Stimulated activated naive CD8-positive, alpha-beta T cell treated with anti-CD3 and anti-CD28 coated beads, Interleukin-15, Interleukin-2, amounts not matched to agents 100 ng/mL and 50 ng/mL, for 24 hours (primary cell): ENCODE results near the gene SZRD1.
"Not testable (repeated sequence)": the region's sequence is repeated elsewhere in the genome, so short reads cannot be mapped to it uniquely, and the experiment has no call there.

Source experiments
- H3K27ac Mint-ChIP-seq: one replicate; pipeline ENCODE4 v1.8.0; 2021; ENCODE audit warnings: mild to moderate bottlenecking, mixed read lengths
- H3K27me3 Mint-ChIP-seq: one replicate; pipeline ENCODE4 v1.8.0; 2021; ENCODE audit warnings: mixed read lengths
- H3K36me3 Mint-ChIP-seq: one replicate; pipeline ENCODE4 v1.8.0; 2021; ENCODE audit warnings: low read depth, mixed read lengths
- H3K4me1 Mint-ChIP-seq: one replicate; pipeline ENCODE4 v1.8.0; 2021; ENCODE audit warnings: low read depth, mixed read lengths
- H3K4me3 Mint-ChIP-seq: one replicate; pipeline ENCODE4 v1.8.0; 2021; ENCODE audit warnings: mild to moderate bottlenecking, mixed read lengths
- H3K9me3 Mint-ChIP-seq: one replicate; pipeline ENCODE4 v1.8.0; 2021; ENCODE audit warnings: mixed read lengths

Gene SZRD1

GRCh38 chr1:16366722-16367257 is at the start of gene SZRD1:
Gene SZRD1 (plus strand): TSS chr1:16367242. CDS start chr1:16367258, 16 bp downstream.
- Mint-ChIP-seq H3K4me3 (peak within 1 kb of the TSS; percentile 95), H3K27me3 (no peaks in the 10 kb centered on the region), H3K27ac (peak within 1 kb of the TSS; percentile 97), H3K9me3 (no peaks in the 10 kb centered on the region), H3K4me1 (peaks cover 37% of the 10 kb centered on the region), H3K36me3 (peaks cover 23% of the 10 kb centered on the region)

- H3K27ac Mint-ChIP-seq: no peak overlapping the region
Observed at GRCh38 chr1:16318555-16318954, 48.5 kb upstream of the SZRD1 start.

GRCh38 chr1:16321176-16321867 is 45.7 kb upstream of the SZRD1 start:
- Mint-ChIP-seq H3K9me3 (no peaks in the 10 kb centered on the region), H3K27ac (no peak overlapping the region), H3K27me3 (no peaks in the 10 kb centered on the region), H3K4me1 (peaks cover 9% of the 10 kb centered on the region), H3K4me3 (no peak overlapping the region), H3K36me3 (peaks cover 5% of the 10 kb centered on the region)

More at GRCh38 chr1:16318555-16318954, 48.5 kb upstream of the SZRD1 start:
- peaks cover 9% of the 10 kb centered on the region for H3K4me1 Mint-ChIP-seq
- no peak overlapping the region for H3K4me3 Mint-ChIP-seq
- H3K36me3 Mint-ChIP-seq: peaks cover 11% of the 10 kb centered on the region
- no peaks in the 10 kb centered on the region for H3K27me3 Mint-ChIP-seq
- H3K9me3 Mint-ChIP-seq: no peaks in the 10 kb centered on the region

GRCh38 chr1:16324456-16324890 is 42.6 kb upstream of the SZRD1 start:
- Mint-ChIP-seq H3K9me3 (no peaks in the 10 kb centered on the region), H3K36me3 (peaks cover 11% of the 10 kb centered on the region), H3K27me3 (no peaks in the 10 kb centered on the region), H3K4me3 (no peak overlapping the region), H3K27ac (no peak overlapping the region), H3K4me1 (peaks cover 19% of the 10 kb centered on the region)

GRCh38 chr1:16326833-16327404 is 40.1 kb upstream of the SZRD1 start:
- Mint-ChIP-seq H3K27ac (no peak overlapping the region), H3K9me3 (no peaks in the 10 kb centered on the region), H3K4me3 (no peak overlapping the region), H3K4me1 (peaks cover 12% of the 10 kb centered on the region), H3K36me3 (peaks cover 11% of the 10 kb centered on the region), H3K27me3 (no peaks in the 10 kb centered on the region)

- Mint-ChIP-seq H3K36me3 (peaks cover 13% of the 10 kb centered on the region), H3K9me3 (no peaks in the 10 kb centered on the region), H3K27ac (no peak overlapping the region), H3K27me3 (no peaks in the 10 kb centered on the region), H3K4me1 (peaks cover 18% of the 10 kb centered on the region), H3K4me3 (no peak overlapping the region)
Observed at GRCh38 chr1:16334655-16335340, 32.2 kb upstream of the SZRD1 start.

GRCh38 chr1:16338961-16339360 is 28.1 kb upstream of the SZRD1 start:
- H3K27ac Mint-ChIP-seq: no peak overlapping the region
- H3K4me1 Mint-ChIP-seq: peaks cover 22% of the 10 kb centered on the region
- peaks cover 19% of the 10 kb centered on the region for H3K36me3 Mint-ChIP-seq
- no peak overlapping the region for H3K4me3 Mint-ChIP-seq
- H3K27me3 Mint-ChIP-seq: no peaks in the 10 kb centered on the region
- H3K9me3 Mint-ChIP-seq: no peaks in the 10 kb centered on the region

GRCh38 chr1:16340673-16341072 is 26.4 kb upstream of the SZRD1 start:
- Mint-ChIP-seq H3K9me3 (no peaks in the 10 kb centered on the region), H3K4me3 (no peak overlapping the region), H3K36me3 (peaks cover 14% of the 10 kb centered on the region), H3K4me1 (peaks cover 13% of the 10 kb centered on the region), H3K27ac (no peak overlapping the region), H3K27me3 (no peaks in the 10 kb centered on the region)

- no peak overlapping the region for H3K4me3 Mint-ChIP-seq
- H3K27ac Mint-ChIP-seq: no peak overlapping the region
- no peaks in the 10 kb centered on the region for H3K9me3 Mint-ChIP-seq
- H3K27me3 Mint-ChIP-seq: no peaks in the 10 kb centered on the region
- peaks cover 10% of the 10 kb centered on the region for H3K36me3 Mint-ChIP-seq
- peaks cover 16% of the 10 kb centered on the region for H3K4me1 Mint-ChIP-seq
Observed at GRCh38 chr1:16342331-16343062, 24.5 kb upstream of the SZRD1 start.

- H3K36me3 Mint-ChIP-seq, H3K4me3 Mint-ChIP-seq, H3K9me3 Mint-ChIP-seq, H3K27me3 Mint-ChIP-seq, H3K27ac Mint-ChIP-seq: not testable (repeated sequence)
- H3K4me1 Mint-ChIP-seq: peaks cover 19% of the 10 kb centered on the region
Observed at GRCh38 chr1:16343276-16343675, 23.8 kb upstream of the SZRD1 start.

- Mint-ChIP-seq H3K27me3 (no peaks in the 10 kb centered on the region), H3K36me3 (peaks cover 4% of the 10 kb centered on the region), H3K4me1 (peaks cover 40% of the 10 kb centered on the region), H3K9me3 (no peaks in the 10 kb centered on the region), H3K27ac (no peak overlapping the region), H3K4me3 (no peak overlapping the region)
Observed at GRCh38 chr1:16348414-16349182, 18.4 kb upstream of the SZRD1 start.

GRCh38 chr1:16349847-16350406 is 17.1 kb upstream of the SZRD1 start:
- H3K4me1 Mint-ChIP-seq: peaks cover 40% of the 10 kb centered on the region
- H3K9me3 Mint-ChIP-seq: no peaks in the 10 kb centered on the region
- peaks cover 4% of the 10 kb centered on the region for H3K36me3 Mint-ChIP-seq
- H3K27me3 Mint-ChIP-seq: no peaks in the 10 kb centered on the region
- H3K27ac Mint-ChIP-seq: no peak overlapping the region
- H3K4me3 Mint-ChIP-seq: no peak overlapping the region

- peak overlapping the region; percentile 92 for H3K27ac Mint-ChIP-seq
- H3K4me3 Mint-ChIP-seq: peak overlapping the region; percentile 97
- H3K9me3 Mint-ChIP-seq: no peaks in the 10 kb centered on the region
- H3K36me3 Mint-ChIP-seq: peaks cover 4% of the 10 kb centered on the region
- H3K4me1 Mint-ChIP-seq: peaks cover 32% of the 10 kb centered on the region
- H3K27me3 Mint-ChIP-seq: no peaks in the 10 kb centered on the region
Observed at GRCh38 chr1:16351456-16351993, 15.5 kb upstream of the SZRD1 start.
